Measurements from ENCODE around the gene ADAT3.

Gene ADAT3

GRCh38 chr19:1921825-1922224 is 16.6 kb downstream of the ADAT3 start:
- Histone ChIP-seq H3K4me3 (ENCODE audit: low read depth in 1 of 5, low read length in 5 of 5) (no peak overlapping the region), H3K27ac (ENCODE audit: low read depth, low read length) (no peak overlapping the region), H3K9ac (ENCODE audit: low read length in 5 of 5) (no peak overlapping the region), H3K36me3 (ENCODE audit: control insufficient read depth in 5 of 5, insufficient read depth in 5 of 5, low read length in 5 of 5) (peaks cover 0 to 76% (median 54%) of the 10 kb centered on the region in 5 donors), H3K4me1 (ENCODE audit: control insufficient read depth in 5 of 5, insufficient read depth in 5 of 5, low read length in 5 of 5) (no peaks in the 10 kb centered on the region), H3K9me3 (ENCODE audit: control insufficient read depth in 5 of 5, low read length in 5 of 5) (peaks cover 0 to 4% (median 0%) of the 10 kb centered on the region in 5 donors), H3K27me3 (ENCODE audit: control insufficient read depth in 5 of 5, insufficient read depth in 4 of 5, low read length in 5 of 5) (no peaks in the 10 kb centered on the region)

GRCh38 chr19:1922803-1923202 is 17.6 kb downstream of the ADAT3 start:
- Histone ChIP-seq H3K4me1 (ENCODE audit: control insufficient read depth in 5 of 5, insufficient read depth in 5 of 5, low read length in 5 of 5) (no peaks in the 10 kb centered on the region), H3K9ac (ENCODE audit: low read length in 5 of 5) (no peak overlapping the region), H3K27ac (ENCODE audit: low read depth, low read length) (no peak overlapping the region), H3K36me3 (ENCODE audit: control insufficient read depth in 5 of 5, insufficient read depth in 5 of 5, low read length in 5 of 5) (peaks cover 0 to 69% (median 51%) of the 10 kb centered on the region in 5 donors), H3K27me3 (ENCODE audit: control insufficient read depth in 5 of 5, insufficient read depth in 4 of 5, low read length in 5 of 5) (no peaks in the 10 kb centered on the region), H3K4me3 (ENCODE audit: low read depth in 1 of 5, low read length in 5 of 5) (no peak overlapping the region), H3K9me3 (ENCODE audit: control insufficient read depth in 5 of 5, low read length in 5 of 5) (peaks cover 0 to 4% (median 0%) of the 10 kb centered on the region in 5 donors)

GRCh38 chr19:1923319-1923718 is 18.1 kb downstream of the ADAT3 start:
- Histone ChIP-seq H3K9ac (ENCODE audit: low read length in 5 of 5) (no peak overlapping the region), H3K27ac (ENCODE audit: low read depth, low read length) (no peak overlapping the region), H3K27me3 (ENCODE audit: control insufficient read depth in 5 of 5, insufficient read depth in 4 of 5, low read length in 5 of 5) (no peaks in the 10 kb centered on the region), H3K4me1 (ENCODE audit: control insufficient read depth in 5 of 5, insufficient read depth in 5 of 5, low read length in 5 of 5) (no peaks in the 10 kb centered on the region), H3K4me3 (ENCODE audit: low read depth in 1 of 5, low read length in 5 of 5) (no peak overlapping the region), H3K36me3 (ENCODE audit: control insufficient read depth in 5 of 5, insufficient read depth in 5 of 5, low read length in 5 of 5) (peaks cover 0 to 64% (median 46%) of the 10 kb centered on the region in 5 donors), H3K9me3 (ENCODE audit: control insufficient read depth in 5 of 5, low read length in 5 of 5) (peaks cover 0 to 4% (median 0%) of the 10 kb centered on the region in 5 donors)

GRCh38 chr19:1924320-1924961 is 19.2 kb downstream of the ADAT3 start:
- no peak overlapping the region for H3K4me3 ChIP-seq (ENCODE audit: low read depth in 1 of 5, low read length in 5 of 5)
- peaks cover 0 to 4% (median 0%) of the 10 kb centered on the region in 5 donors for H3K9me3 ChIP-seq (ENCODE audit: control insufficient read depth in 5 of 5, low read length in 5 of 5)
- no peaks in the 10 kb centered on the region for H3K27me3 ChIP-seq (ENCODE audit: control insufficient read depth in 5 of 5, insufficient read depth in 4 of 5, low read length in 5 of 5)
- no peak overlapping the region for H3K9ac ChIP-seq (ENCODE audit: low read length in 5 of 5)
- H3K27ac ChIP-seq (ENCODE audit: low read depth, low read length), result no peak overlapping the region
- peaks cover 0 to 7% (median 5%) of the 10 kb centered on the region in 5 donors for H3K4me1 ChIP-seq (ENCODE audit: control insufficient read depth in 5 of 5, insufficient read depth in 5 of 5, low read length in 5 of 5)
- H3K36me3 ChIP-seq (ENCODE audit: control insufficient read depth in 5 of 5, insufficient read depth in 5 of 5, low read length in 5 of 5), result peaks cover 0 to 54% (median 40%) of the 10 kb centered on the region in 5 donors

DNA sequence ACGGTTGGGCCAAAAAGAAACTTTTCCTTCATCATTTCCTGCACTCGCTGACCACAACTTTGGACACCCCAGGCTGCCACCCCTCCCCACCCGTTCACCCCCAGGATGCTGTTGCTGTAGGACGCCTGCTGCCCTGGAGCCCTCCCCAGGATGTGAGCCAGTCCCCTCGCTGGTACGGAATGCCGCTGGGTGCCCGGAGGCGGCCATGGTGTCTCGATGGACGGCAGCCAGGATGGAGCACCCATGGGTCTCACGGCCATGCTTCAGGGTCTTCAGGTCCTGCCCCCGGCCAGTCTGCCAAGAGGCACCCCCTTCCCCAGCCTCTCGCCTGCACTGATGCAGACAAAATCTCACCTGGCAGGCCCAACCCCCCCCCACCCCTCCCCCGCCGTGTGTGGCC is 20.3 kb downstream of the ADAT3 start:
- H3K4me1 ChIP-seq (ENCODE audit: control insufficient read depth in 5 of 5, insufficient read depth in 5 of 5, low read length in 5 of 5), result peaks cover 0 to 15% (median 14%) of the 10 kb centered on the region in 5 donors
- H3K27me3 ChIP-seq (ENCODE audit: control insufficient read depth in 5 of 5, insufficient read depth in 4 of 5, low read length in 5 of 5), result no peaks in the 10 kb centered on the region

DNA sequence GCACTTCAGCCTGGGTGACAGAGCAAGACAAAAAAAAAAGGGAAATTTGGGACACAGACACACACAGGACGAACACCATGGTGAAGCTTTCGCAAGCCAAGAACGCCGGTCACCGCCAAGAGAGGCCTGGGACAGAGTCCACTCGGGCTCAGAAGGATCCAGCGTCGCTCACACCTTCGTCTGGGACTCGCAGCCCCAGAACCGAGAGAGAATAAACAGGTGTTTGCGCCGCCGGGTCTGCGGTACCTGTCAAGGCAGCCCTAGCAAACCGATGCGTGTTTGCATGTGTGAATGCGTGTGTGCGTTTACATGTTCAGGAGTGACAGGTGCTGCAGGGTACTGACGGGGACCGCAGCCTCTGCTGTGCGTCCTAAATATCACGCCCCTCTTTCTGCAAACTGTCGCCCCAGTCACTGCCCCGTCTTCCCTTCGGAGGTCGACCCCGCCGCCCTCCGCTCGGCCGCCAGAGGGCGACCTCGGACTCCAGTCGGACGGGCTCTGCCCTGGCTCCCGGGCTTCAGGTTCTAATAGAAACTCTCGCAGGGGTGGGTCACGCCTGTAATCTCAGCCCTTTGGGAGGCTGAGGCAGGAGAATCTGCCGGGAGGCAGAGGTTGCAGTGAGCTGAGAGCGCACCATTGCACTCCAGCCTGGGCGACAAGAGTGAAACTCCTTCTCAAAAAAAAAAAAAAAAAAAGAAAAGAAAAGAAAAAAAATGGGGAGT is 24.0 kb downstream of the ADAT3 start:
- H3K27ac ChIP-seq (ENCODE audit: low read depth, low read length), result no peak overlapping the region
- peaks cover 0 to 4% (median 0%) of the 10 kb centered on the region in 5 donors for H3K9me3 ChIP-seq (ENCODE audit: control insufficient read depth in 5 of 5, low read length in 5 of 5)
- H3K4me3 ChIP-seq (ENCODE audit: low read depth in 1 of 5, low read length in 5 of 5), result peak overlapping the region; percentile 17 to 57 (median 40)
- H3K27me3 ChIP-seq (ENCODE audit: control insufficient read depth in 5 of 5, insufficient read depth in 4 of 5, low read length in 5 of 5), result no peaks in the 10 kb centered on the region
- H3K36me3 ChIP-seq (ENCODE audit: control insufficient read depth in 5 of 5, insufficient read depth in 5 of 5, low read length in 5 of 5), result peaks cover 0 to 12% (median 11%) of the 10 kb centered on the region in 5 donors
- peaks cover 0 to 15% (median 14%) of the 10 kb centered on the region in 5 donors for H3K4me1 ChIP-seq (ENCODE audit: control insufficient read depth in 5 of 5, insufficient read depth in 5 of 5, low read length in 5 of 5)
- H3K9ac ChIP-seq (ENCODE audit: low read length in 5 of 5), result peak overlapping the region in 3 of 5 donors; percentile 43 to 55 (median 52)

More for the DNA sequence above, 20.3 kb downstream of the ADAT3 start:
- H3K27ac ChIP-seq (ENCODE audit: low read depth, low read length), result no peak overlapping the region
- no peak overlapping the region for H3K9ac ChIP-seq (ENCODE audit: low read length in 5 of 5)
- peaks cover 0 to 4% (median 0%) of the 10 kb centered on the region in 5 donors for H3K9me3 ChIP-seq (ENCODE audit: control insufficient read depth in 5 of 5, low read length in 5 of 5)
- peaks cover 0 to 43% (median 32%) of the 10 kb centered on the region in 5 donors for H3K36me3 ChIP-seq (ENCODE audit: control insufficient read depth in 5 of 5, insufficient read depth in 5 of 5, low read length in 5 of 5)
- H3K4me3 ChIP-seq (ENCODE audit: low read depth in 1 of 5, low read length in 5 of 5), result no peak overlapping the region

DNA sequence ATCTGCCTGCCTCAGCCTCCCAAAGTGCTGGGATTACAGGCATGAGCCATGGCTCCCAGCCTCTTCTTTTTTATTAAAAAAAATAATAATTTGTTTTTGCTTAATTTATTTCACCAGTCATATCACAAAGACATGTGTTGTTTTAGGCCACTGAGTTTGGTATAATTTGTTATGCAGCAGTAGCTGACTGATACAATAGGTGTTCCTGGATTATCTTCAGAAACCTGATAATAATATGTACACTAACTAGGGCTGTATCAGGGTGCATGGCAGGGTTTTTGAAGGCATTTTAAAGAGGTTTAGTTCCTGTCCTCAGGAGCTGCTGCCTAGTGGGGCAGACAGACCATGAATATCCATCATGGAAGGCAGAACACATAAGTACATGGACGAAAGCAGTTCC is 26.2 kb downstream of the ADAT3 start:
- H3K9me3 ChIP-seq (ENCODE audit: control insufficient read depth in 5 of 5, low read length in 5 of 5), result peaks cover 0 to 8% (median 5%) of the 10 kb centered on the region in 5 donors
- H3K27me3 ChIP-seq (ENCODE audit: control insufficient read depth in 5 of 5, insufficient read depth in 4 of 5, low read length in 5 of 5), result no peaks in the 10 kb centered on the region
- H3K36me3 ChIP-seq (ENCODE audit: control insufficient read depth in 5 of 5, insufficient read depth in 5 of 5, low read length in 5 of 5), result no peaks in the 10 kb centered on the region
- H3K27ac ChIP-seq (ENCODE audit: low read depth, low read length), result no peak overlapping the region
- no peak overlapping the region for H3K9ac ChIP-seq (ENCODE audit: low read length in 5 of 5)
- no peak overlapping the region for H3K4me3 ChIP-seq (ENCODE audit: low read depth in 1 of 5, low read length in 5 of 5)
- peaks cover 0 to 23% (median 15%) of the 10 kb centered on the region in 5 donors for H3K4me1 ChIP-seq (ENCODE audit: control insufficient read depth in 5 of 5, insufficient read depth in 5 of 5, low read length in 5 of 5)

DNA sequence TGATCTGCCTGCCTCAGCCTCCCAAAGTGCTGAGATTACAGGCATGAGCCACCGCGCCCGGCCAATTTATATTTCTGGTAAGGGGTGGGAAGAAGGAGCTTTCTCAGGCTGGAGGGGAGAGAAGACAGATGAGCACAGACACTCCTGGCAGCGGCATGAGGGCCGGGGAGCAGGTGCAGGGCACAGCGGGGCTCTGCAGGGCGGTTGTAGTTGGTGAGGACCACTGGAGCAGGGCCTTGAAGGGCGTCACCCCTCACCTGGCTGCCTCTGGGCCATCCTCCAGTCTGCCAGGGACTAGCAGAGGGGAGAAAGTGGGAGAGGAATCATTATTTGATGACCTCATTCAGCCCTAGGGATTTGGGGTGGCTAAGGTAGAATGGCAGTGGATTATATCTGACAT is 27.2 kb downstream of the ADAT3 start:
- Histone ChIP-seq H3K4me3 (ENCODE audit: low read depth in 1 of 5, low read length in 5 of 5) (no peak overlapping the region), H3K4me1 (ENCODE audit: control insufficient read depth in 5 of 5, insufficient read depth in 5 of 5, low read length in 5 of 5) (peaks cover 0 to 24% (median 15%) of the 10 kb centered on the region in 5 donors), H3K9me3 (ENCODE audit: control insufficient read depth in 5 of 5, low read length in 5 of 5) (peaks cover 0 to 8% (median 5%) of the 10 kb centered on the region in 5 donors), H3K27ac (ENCODE audit: low read depth, low read length) (no peak overlapping the region), H3K9ac (ENCODE audit: low read length in 5 of 5) (no peak overlapping the region), H3K36me3 (ENCODE audit: control insufficient read depth in 5 of 5, insufficient read depth in 5 of 5, low read length in 5 of 5) (no peaks in the 10 kb centered on the region), H3K27me3 (ENCODE audit: control insufficient read depth in 5 of 5, insufficient read depth in 4 of 5, low read length in 5 of 5) (no peaks in the 10 kb centered on the region)

- Histone ChIP-seq H3K4me1 (ENCODE audit: control insufficient read depth in 5 of 5, insufficient read depth in 5 of 5, low read length in 5 of 5) (peaks cover 0 to 24% (median 15%) of the 10 kb centered on the region in 5 donors), H3K27me3 (ENCODE audit: control insufficient read depth in 5 of 5, insufficient read depth in 4 of 5, low read length in 5 of 5) (no peaks in the 10 kb centered on the region), H3K27ac (ENCODE audit: low read depth, low read length) (no peak overlapping the region), H3K4me3 (ENCODE audit: low read depth in 1 of 5, low read length in 5 of 5) (no peak overlapping the region), H3K9ac (ENCODE audit: low read length in 5 of 5) (no peak overlapping the region), H3K36me3 (ENCODE audit: control insufficient read depth in 5 of 5, insufficient read depth in 5 of 5, low read length in 5 of 5) (no peaks in the 10 kb centered on the region), H3K9me3 (ENCODE audit: control insufficient read depth in 5 of 5, low read length in 5 of 5) (peaks cover 0 to 8% (median 5%) of the 10 kb centered on the region in 5 donors)
Observed at GRCh38 chr19:1933244-1933643, 28.0 kb downstream of the ADAT3 start.

DNA sequence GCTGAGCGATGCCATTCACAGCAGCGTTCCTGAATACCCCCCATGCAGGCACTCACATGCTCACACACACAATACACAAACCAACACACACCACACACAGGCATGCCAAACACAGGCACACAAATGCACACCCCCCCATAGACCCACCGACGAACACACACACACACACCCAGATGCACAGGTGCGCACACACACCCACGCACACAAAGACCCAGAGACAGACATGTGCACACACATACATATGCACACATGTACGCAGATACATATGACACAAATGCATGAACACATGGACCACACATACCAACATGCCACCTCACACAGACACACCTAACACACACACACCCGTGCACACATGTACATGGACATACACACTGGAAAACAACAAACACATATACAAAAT is 28.7 kb downstream of the ADAT3 start:
- Histone ChIP-seq H3K36me3 (ENCODE audit: control insufficient read depth in 5 of 5, insufficient read depth in 5 of 5, low read length in 5 of 5) (no peaks in the 10 kb centered on the region), H3K9ac (ENCODE audit: low read length in 5 of 5) (no peak overlapping the region), H3K27me3 (ENCODE audit: control insufficient read depth in 5 of 5, insufficient read depth in 4 of 5, low read length in 5 of 5) (no peaks in the 10 kb centered on the region), H3K4me1 (ENCODE audit: control insufficient read depth in 5 of 5, insufficient read depth in 5 of 5, low read length in 5 of 5) (peaks cover 0 to 23% (median 14%) of the 10 kb centered on the region in 5 donors), H3K4me3 (ENCODE audit: low read depth in 1 of 5, low read length in 5 of 5) (no peak overlapping the region), H3K27ac (ENCODE audit: low read depth, low read length) (no peak overlapping the region), H3K9me3 (ENCODE audit: control insufficient read depth in 5 of 5, low read length in 5 of 5) (peaks cover 0 to 8% (median 5%) of the 10 kb centered on the region in 5 donors)
